Brain pericyte (primary cell): ENCODE data around the gene MNAT1.
"Not testable (repeated sequence)": the region's sequence is repeated elsewhere in the genome, so short reads cannot be mapped to it uniquely, and the experiment has no call there.

Source experiments
- DNase-seq: peaks from one replicate; pipeline ENCODE4 v3.0.0-alpha.2; 2012; ENCODE audit warnings: low read depth, low spot score

The MNAT1 gene

GRCh38 chr14:60734465-60735242 is at the start of gene MNAT1:
MNAT1 (plus strand) TSS chr14:60734761; CDS start chr14:60734863, 102 bp downstream.
- no peak for DNase-seq

DNA sequence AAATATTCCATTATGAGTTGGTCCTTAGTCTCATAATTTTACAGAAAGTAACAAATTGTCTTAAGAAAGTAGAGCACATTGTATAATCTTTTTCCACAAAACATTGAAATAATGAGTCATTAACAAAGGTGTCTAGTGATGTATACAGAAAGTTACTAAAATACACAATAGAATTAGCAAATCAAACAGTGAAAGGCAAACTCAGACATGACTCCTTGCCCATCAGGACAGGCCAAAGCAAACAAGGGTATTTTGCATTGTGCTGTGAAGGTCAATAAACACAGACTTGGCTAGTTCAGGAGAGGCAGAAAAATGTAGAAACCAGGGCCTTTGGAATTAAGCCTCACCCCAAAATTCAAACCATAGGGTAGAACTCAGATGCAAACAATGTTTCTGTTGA is 47.7 kb upstream of the MNAT1 start:
- no peak for DNase-seq

DNA sequence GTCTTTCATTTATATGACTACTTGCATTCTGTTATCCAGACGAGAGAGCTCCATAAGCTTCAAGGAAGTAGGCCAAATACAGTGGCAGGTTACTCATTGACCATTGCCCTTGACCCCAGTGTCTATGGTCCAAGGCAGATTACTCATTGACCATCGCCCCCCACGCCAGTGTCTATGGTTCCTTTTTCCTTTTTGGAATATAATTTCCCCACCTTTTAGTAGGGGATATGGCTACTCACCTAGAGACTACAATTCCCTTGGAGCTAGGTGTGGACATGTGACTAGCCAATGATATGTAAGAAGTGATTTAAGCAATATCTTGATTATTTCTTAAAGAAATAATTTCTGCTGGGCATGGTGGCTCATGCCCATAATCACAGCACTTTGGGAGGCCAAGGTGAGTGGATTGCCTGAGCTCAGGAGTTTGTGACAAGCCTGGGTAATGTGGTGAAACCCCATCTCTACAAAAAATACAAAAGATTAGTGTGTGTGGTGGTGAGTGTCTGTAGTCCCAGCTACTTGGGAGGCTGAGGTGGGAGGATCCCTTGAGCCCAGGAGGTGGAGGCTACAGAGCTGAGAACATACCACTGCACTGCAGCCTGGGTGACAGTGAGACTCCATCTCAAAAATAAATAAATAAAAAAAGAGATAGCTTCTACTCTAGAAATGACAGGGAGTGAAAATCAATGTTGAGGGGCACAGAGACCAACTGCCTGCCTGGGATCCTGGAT is 43.0 kb upstream of the MNAT1 start:
- no peak for DNase-seq

DNA sequence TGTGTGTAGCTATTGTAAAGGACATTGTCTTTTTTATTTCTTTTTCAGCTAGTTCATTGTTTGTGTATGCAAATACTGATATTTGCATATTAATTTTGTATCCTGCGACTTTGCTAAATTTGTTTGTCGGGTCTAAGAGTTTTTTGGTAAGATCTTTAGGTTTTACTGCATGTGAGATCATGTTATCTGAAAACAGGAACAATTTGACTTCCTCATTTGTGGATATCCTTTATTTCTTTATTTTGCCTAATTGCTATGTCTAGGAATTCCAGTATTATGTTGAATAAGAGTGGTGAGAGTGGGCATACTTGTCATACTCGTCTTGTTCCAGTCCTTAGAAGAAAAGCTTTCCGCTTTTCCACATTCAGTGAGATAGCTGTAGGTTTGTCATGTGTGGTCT is 39.2 kb upstream of the MNAT1 start:
- no peak for DNase-seq

- DNase-seq: no peak
Observed at GRCh38 chr14:60700598-60700997, 34.0 kb upstream of the MNAT1 start.

- no peak for DNase-seq
Observed at GRCh38 chr14:60705100-60705499, 29.5 kb upstream of the MNAT1 start.

DNA sequence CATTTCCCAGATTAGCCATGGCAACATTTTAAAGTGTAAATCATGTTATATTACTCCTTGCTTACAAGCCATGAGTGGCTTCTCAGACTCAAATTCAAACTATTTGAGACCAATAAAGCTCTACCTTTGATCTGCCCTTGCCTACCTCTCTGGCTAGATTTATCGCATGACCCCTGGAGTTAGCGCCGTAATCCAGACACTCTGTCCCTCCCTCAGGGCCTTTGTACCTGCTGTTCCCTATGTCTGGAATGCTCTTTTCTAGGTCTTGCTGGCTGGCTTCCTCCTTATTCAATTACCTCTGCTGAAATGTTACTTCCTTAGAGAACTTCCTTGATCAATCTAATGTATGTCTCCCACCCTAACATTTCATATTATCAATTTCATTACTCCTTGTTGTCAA is 26.7 kb upstream of the MNAT1 start:
- no peak for DNase-seq

GRCh38 chr14:60710494-60710893 is 24.1 kb upstream of the MNAT1 start:
- DNase-seq: no peak

- no peak for DNase-seq
Observed at GRCh38 chr14:60713513-60713912, 21.0 kb upstream of the MNAT1 start.

DNA sequence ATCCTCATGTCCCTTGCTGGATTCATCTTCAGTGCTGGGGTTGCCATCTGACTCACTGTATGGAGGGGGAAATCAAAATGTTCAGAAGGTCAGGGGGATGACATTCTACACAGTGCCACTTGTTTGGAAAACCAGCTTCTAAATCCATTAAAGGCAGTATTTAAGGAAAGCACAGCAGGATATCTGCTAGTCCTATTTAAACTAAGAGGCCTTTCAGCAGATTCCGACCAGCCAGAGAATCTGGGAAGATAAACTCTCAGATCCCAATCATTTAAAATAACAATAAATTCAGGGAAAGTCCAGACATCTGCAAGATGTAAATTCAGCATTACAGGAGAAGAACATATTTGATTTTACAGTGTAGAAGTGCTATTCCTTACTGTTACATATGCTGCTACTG is 14.2 kb upstream of the MNAT1 start:
- no peak for DNase-seq

- DNase-seq: no peak
Observed at GRCh38 chr14:60720962-60721325, 13.6 kb upstream of the MNAT1 start.

DNA sequence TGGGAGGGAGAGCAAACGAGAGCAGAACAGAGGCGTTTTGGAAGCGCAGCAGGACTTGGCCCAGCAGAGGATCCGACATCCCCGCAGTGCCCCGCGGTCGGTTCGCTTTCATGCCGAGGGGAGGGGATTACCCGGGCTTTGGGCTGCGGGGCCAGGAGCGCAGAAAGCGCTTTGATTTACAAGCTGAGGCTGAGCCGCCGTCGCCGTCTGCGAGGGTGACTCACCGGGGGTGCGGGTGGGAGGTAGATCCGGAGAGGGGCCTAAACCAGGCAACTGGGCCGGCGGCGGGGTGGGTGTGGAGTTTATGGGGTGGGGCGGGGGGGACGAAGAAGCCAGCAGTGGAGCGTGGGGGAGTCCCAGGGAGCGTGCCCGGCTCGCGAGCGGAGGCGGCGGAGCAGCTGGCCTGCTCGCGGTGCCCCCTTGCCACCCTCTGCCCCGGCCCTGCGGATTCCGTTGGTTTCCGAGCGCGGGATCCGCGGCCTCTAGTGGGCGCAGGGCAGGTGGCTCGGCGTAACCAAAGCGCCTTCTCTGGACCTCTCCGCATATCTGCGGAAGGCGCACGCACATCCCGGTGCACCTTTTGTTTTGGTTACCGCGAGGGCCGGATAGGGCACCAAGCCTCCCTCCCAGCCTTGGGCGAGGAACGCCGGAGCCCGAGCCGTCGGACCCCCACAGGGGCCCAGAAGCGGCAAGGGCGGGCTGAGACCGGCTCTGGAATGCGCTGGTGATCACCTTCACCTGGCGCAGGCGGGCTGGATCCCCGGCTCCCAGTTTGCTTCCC is 13.0 kb upstream of the MNAT1 start:
- DNase-seq: no peak

DNA sequence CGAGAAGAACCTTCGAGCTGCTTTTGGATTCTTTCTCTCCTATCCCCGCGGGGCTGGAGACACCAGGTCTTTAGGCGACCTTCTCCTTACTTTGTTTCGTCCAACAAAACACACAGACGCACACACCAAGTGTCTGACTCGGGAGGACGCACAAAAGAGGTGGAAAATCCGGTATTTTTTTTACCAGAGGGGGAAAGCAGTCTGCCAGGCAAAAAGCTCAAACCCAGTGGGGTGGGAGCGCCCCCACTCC is 12.5 kb upstream of the MNAT1 start:
- no peak for DNase-seq

- no peak for DNase-seq
Observed at GRCh38 chr14:60722357-60723115, 12.0 kb upstream of the MNAT1 start.

GRCh38 chr14:60723116-60723906 is 11.2 kb upstream of the MNAT1 start:
- no peak for DNase-seq

- DNase-seq: no peak
Observed at GRCh38 chr14:60723907-60724618, 10.5 kb upstream of the MNAT1 start, which contains the start of gene SIX4. SIX4 (minus strand) TSS chr14:60724351; CDS start chr14:60724074, 277 bp downstream.

- not testable (repeated sequence) for DNase-seq
Observed at GRCh38 chr14:60731291-60731690, 3.3 kb upstream of the MNAT1 start.

DNA sequence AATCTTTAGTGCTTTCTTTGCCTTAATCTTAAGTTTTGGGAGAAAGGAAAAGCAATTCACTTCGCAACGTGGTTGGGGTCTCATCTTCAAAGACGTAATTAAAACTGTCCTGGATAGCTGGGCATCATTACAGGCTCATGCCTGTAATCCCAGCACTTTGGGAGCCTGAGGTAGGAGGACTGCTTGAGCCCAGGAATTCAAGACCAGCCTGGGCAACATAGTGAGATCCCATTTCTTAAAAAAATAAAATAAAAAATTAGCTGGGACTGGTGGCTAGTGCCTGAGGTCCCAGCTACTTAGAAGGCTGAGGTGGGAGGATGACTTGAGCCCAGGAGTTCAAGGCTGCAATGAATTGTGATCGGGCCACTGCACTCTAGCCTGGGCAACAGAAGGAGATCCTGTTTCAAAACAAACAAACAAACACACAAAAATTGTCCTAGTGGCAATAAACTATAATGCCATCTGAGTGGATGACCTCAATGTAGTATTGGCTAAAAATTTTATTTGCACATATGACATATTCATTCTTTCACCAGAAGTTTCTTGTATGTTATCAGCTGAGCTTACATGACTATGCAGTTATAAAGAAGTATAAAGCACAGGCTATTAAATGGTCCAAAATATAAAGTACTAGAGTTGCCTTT is 1.6 kb upstream of the MNAT1 start:
- DNase-seq: no peak

GRCh38 chr14:60735416-60735815 is 855 bp downstream of the MNAT1 start:
- no peak for DNase-seq

GRCh38 chr14:60736494-60736893 is 1.9 kb downstream of the MNAT1 start:
- DNase-seq: no peak
